MM.1S (cell line): ENCODE measurements around the gene FAT2.

Source experiments
- DNase-seq: peaks from one replicate; pipeline ENCODE4 v3.0.0-alpha.2; 2015
- H2AFZ ChIP-seq: fragments of 300-600 bp; sonication (generic); 2 replicates; pipeline ENCODE4 v1.6.0; 2016; ENCODE audit warnings: antibody characterized with exemption, low read length
- H3F3A ChIP-seq: fragments of 300-600 bp; sonication (generic); 2 replicates; pipeline ENCODE4 v1.6.1; 2016; ENCODE audit warnings: mild to moderate bottlenecking, antibody characterized with exemption, low read length, moderate library complexity, mixed read lengths; ENCODE audit not compliant: insufficient read depth
- H3K27ac ChIP-seq: fragments of 300-600 bp; sonication (generic); 2 replicates; pipeline ENCODE4 v1.5.1; 2016; ENCODE audit warnings: mild to moderate bottlenecking, low read length
- H3K27me3 ChIP-seq: fragments of 300-600 bp; sonication (generic); replicated peaks from 2 replicates; pipeline ENCODE4 v1.6.0; 2016; ENCODE audit warnings: low read length; ENCODE audit not compliant: insufficient read depth
- H3K36me3 ChIP-seq: fragments of 300-600 bp; sonication (generic); replicated peaks from 2 replicates; pipeline ENCODE4 v1.6.1; 2016; ENCODE audit warnings: mild to moderate bottlenecking, low read length, mixed read lengths; ENCODE audit not compliant: insufficient read depth
- H3K4me1 ChIP-seq: fragments of 300-600 bp; sonication (generic); 2 replicates; pipeline ENCODE4 v1.6.1; 2016; ENCODE audit warnings: low read length, mixed read lengths
- H3K4me2 ChIP-seq: fragments of 300-600 bp; sonication (generic); 2 replicates; pipeline ENCODE4 v1.6.0; 2016; ENCODE audit warnings: low read depth, low read length
- H3K4me3 ChIP-seq: fragments of 300-600 bp; sonication (generic); 2 replicates; pipeline ENCODE4 v1.5.1; 2016; ENCODE audit warnings: low read length, mixed read lengths
- H3K79me2 ChIP-seq: fragments of 300-600 bp; sonication (generic); 2 replicates; pipeline ENCODE4 v1.6.1; 2016; ENCODE audit warnings: mixed run types, low read length, mixed read lengths
- H3K9ac ChIP-seq: fragments of 300-600 bp; sonication (generic); 2 replicates; pipeline ENCODE4 v1.6.1; 2016; ENCODE audit warnings: low read length, mixed read lengths
- H3K9me2 ChIP-seq: fragments of 300-600 bp; sonication (generic); replicated peaks from 2 replicates; pipeline ENCODE4 v1.6.1; 2016; ENCODE audit warnings: mild to moderate bottlenecking, low read length, mixed read lengths; ENCODE audit not compliant: insufficient read depth
- H3K9me3 ChIP-seq: fragments of 300-600 bp; sonication (generic); replicated peaks from 2 replicates; pipeline ENCODE4 v1.6.1; 2016; ENCODE audit warnings: mild to moderate bottlenecking, low read length, mixed read lengths; ENCODE audit not compliant: insufficient read depth
- H4K20me1 ChIP-seq: fragments of 300-600 bp; sonication (generic); 2 replicates; pipeline ENCODE4 v1.6.1; 2016; ENCODE audit warnings: mild to moderate bottlenecking, low read length, moderate library complexity, mixed read lengths; ENCODE audit not compliant: insufficient read depth
- CTCF ChIP-seq: fragments of 300-600 bp; sonication (generic); IDR thresholded peaks from 2 replicates; pipeline ENCODE4 v1.5.1; 2016; ENCODE audit warnings: antibody characterized with exemption, low read length, mixed read lengths
- EZH2 ChIP-seq: fragments of 300-600 bp; sonication (generic); optimal IDR thresholded peaks from 2 replicates; pipeline ENCODE3; 2017; ENCODE audit warnings: low read depth, mild to moderate bottlenecking, antibody characterized with exemption, low read length, mixed read lengths
- EZH2phosphoT487 ChIP-seq: fragments of 300-600 bp; sonication (generic); IDR thresholded peaks from 2 replicates; pipeline ENCODE4 v1.6.1; 2018; ENCODE audit warnings: antibody characterized with exemption, low read length

The FAT2 gene

GRCh38 chr5:151591144-151591819, at the start of gene FAT2:
TSS of gene FAT2 (minus strand) at chr5:151591331. CDS start at chr5:151568931, 22,400 bp downstream.
- Histone ChIP-seq H3K9me2 (no peaks in the 10 kb centered on the region), H3K4me1 (no peaks in the 10 kb centered on the region), H3K4me2 (no peak within 1 kb of the TSS), H3K36me3 (no peaks in the 10 kb centered on the region), H3K9me3 (no peaks in the 10 kb centered on the region), H3K9ac (no peak within 1 kb of the TSS), H3K4me3 (no peak within 1 kb of the TSS), H4K20me1 (no peaks in the 10 kb centered on the region), H3K79me2 (no peaks in the 10 kb centered on the region), H2AFZ (no peak within 1 kb of the TSS), H3K27me3 (no peaks in the 10 kb centered on the region), H3F3A (no peaks in the 10 kb centered on the region), H3K27ac (no peak within 1 kb of the TSS)
- no peak for DNase-seq
- TF ChIP-seq CTCF, result no peak
- no peak for TF ChIP-seq EZH2

- Histone ChIP-seq H3K4me2 (no peak overlapping the region), H3K27ac (no peak overlapping the region), H3K79me2 (no peaks in the 10 kb centered on the region), H2AFZ (no peak overlapping the region), H3K9me2 (no peaks in the 10 kb centered on the region), H4K20me1 (no peaks in the 10 kb centered on the region), H3K27me3 (no peaks in the 10 kb centered on the region), H3K9ac (no peak overlapping the region), H3K4me1 (peaks cover 5% of the 10 kb centered on the region), H3K4me3 (no peak overlapping the region), H3K9me3 (no peaks in the 10 kb centered on the region), H3K36me3 (no peaks in the 10 kb centered on the region), H3F3A (no peaks in the 10 kb centered on the region)
- TF ChIP-seq EZH2, result no peak
- TF ChIP-seq CTCF, result no peak
- no peak for TF ChIP-seq EZH2phosphoT487
- DNase-seq, result no peak
Measured at GRCh38 chr5:151638619-151639018, 47.5 kb upstream of the FAT2 start.

GRCh38 chr5:151637676-151638075, 46.5 kb upstream of the FAT2 start:
- H3K4me1 ChIP-seq, result peaks cover 5% of the 10 kb centered on the region
- H3K27me3 ChIP-seq, result no peaks in the 10 kb centered on the region
- no peaks in the 10 kb centered on the region for H4K20me1 ChIP-seq
- TF ChIP-seq EZH2phosphoT487, result no peak
- no peak for TF ChIP-seq CTCF
- TF ChIP-seq EZH2, result no peak
- no peak overlapping the region for H3K9ac ChIP-seq
- no peak overlapping the region for H3K4me3 ChIP-seq
- no peaks in the 10 kb centered on the region for H3K79me2 ChIP-seq
- H3K27ac ChIP-seq, result no peak overlapping the region
- no peak overlapping the region for H3K4me2 ChIP-seq
- no peaks in the 10 kb centered on the region for H3K9me2 ChIP-seq
- DNase-seq, result no peak
- no peak overlapping the region for H2AFZ ChIP-seq
- H3K9me3 ChIP-seq, result no peaks in the 10 kb centered on the region
- no peaks in the 10 kb centered on the region for H3F3A ChIP-seq
- no peaks in the 10 kb centered on the region for H3K36me3 ChIP-seq
